ENCODE results near the gene ASCL5. TPM values are rescaled to one million over a fixed set of nuclear protein-coding genes. Genes with fewer than 3 reads are reported as not detected.

Gene ASCL5
- total RNA-seq, 2 donors from 2014 or later = 1.2 to 1.8 TPM

DNA sequence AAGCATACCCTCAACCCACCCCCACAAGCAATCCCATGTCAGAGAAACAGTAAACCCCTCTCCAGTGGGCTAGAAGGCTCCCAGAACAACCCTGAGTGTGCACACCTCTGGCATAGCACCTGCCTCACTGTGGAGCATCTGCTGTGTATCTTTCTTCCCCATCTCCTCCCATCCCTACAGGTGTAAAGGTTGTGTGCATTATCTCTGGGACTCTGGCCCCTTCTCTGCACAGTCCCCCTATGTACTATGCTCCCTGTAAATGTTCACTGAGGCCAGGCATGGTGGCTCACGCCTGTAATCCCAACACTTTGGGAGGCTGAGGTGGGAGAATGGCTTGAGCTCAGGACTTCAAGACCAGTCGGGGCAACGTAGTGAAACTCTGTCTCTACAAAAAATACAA lies 14.1 kb downstream of the ASCL5 start:
- H3K27ac ChIP-seq (ENCODE audit: low read depth, low read length) = no peak overlapping the region
- no peak overlapping the region for H3K4me3 Mint-ChIP-seq
- 80 to 100% methylated on average over 1 to 3 of the region's 3 CpGs for WGBS, 2 experiments (ENCODE audit: insufficient coverage in 1 of 2, insufficient read length in 1 of 2)
- no peaks in the 10 kb centered on the region for H3K36me3 ChIP-seq (ENCODE audit: control insufficient read depth, insufficient read depth, low read length)
- no peaks in the 10 kb centered on the region for H3K9me3 ChIP-seq (ENCODE audit: control insufficient read depth, low read length)
- TF ChIP-seq, protein P1, sequence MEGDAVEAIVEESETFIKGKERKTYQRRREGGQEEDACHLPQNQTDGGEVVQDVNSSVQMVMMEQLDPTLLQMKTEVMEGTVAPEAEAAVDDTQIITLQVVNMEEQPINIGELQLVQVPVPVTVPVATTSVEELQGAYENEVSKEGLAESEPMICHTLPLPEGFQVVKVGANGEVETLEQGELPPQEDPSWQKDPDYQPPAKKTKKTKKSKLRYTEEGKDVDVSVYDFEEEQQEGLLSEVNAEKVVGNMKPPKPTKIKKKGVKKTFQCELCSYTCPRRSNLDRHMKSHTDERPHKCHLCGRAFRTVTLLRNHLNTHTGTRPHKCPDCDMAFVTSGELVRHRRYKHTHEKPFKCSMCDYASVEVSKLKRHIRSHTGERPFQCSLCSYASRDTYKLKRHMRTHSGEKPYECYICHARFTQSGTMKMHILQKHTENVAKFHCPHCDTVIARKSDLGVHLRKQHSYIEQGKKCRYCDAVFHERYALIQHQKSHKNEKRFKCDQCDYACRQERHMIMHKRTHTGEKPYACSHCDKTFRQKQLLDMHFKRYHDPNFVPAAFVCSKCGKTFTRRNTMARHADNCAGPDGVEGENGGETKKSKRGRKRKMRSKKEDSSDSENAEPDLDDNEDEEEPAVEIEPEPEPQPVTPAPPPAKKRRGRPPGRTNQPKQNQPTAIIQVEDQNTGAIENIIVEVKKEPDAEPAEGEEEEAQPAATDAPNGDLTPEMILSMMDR (conservative IDR thresholded peaks at IDR 0.05) = no peak
- no peaks in the 10 kb centered on the region for H3K36me3 Mint-ChIP-seq (ENCODE audit: low read depth)
- H3K4me1 Mint-ChIP-seq = peaks cover 12% of the 10 kb centered on the region
- H3K27me3 ChIP-seq (ENCODE audit: control insufficient read depth, insufficient read depth, low read length, poor library complexity, severe bottlenecking) = peaks cover 30% of the 10 kb centered on the region
- no peak overlapping the region for H3K9ac ChIP-seq (ENCODE audit: extremely low read depth, low read length, poor library complexity, severe bottlenecking)
- H3K9me3 Mint-ChIP-seq = no peaks in the 10 kb centered on the region
- peaks cover 45% of the 10 kb centered on the region for H3K27me3 Mint-ChIP-seq (ENCODE audit: insufficient read depth)
- no peak overlapping the region for H3K4me3 ChIP-seq (ENCODE audit: low read length)
- no peaks in the 10 kb centered on the region for H3K4me1 ChIP-seq (ENCODE audit: control insufficient read depth, insufficient read depth, low read length)
- no peak for DNase-seq
- no peak overlapping the region for H3K27ac Mint-ChIP-seq

DNA sequence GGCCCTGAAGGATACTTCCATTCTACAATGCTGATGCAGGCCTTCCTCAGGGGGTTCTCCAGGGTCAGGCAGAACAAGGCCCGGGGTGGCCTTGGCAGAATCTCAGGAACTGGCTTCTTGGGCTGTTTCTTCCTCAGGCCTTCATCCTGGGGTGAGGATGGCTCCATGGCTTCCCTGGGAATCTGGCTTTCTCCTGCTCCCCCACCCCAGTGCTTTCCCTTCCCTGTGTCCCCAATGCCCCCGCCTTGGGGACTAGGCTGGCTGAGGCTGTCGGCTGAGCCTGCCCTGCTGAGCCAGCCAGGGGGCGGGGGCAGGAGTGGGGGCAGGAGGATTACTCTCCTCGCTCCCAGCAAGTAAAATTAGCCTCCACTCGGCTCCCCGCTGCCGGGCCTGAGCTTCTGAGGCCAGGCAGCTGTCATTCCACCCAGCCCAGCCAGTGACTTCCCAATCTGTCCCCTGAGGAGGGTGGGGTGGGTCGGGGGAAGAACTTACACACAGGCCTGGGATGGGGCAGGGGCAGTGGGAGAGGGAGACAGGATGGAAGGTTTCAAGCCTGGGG lies 14.7 kb downstream of the ASCL5 start, which contains the start of gene CACNA1S:
Gene CACNA1S, minus strand, starts transcription at position 254 of the 559 bp plus-strand sequence. Its CDS starts 87 bp downstream, at position 167.
- no peak for DNase-seq
- 60 to 78% methylated on average over 1 to 8 of the region's 9 CpGs for WGBS, 2 experiments (ENCODE audit: insufficient coverage in 1 of 2, insufficient read length in 1 of 2)
- TF ChIP-seq, protein P1 (conservative IDR thresholded peaks at IDR 0.05) = no peak
- no peak within 1 kb of the TSS for H3K27ac Mint-ChIP-seq
- H3K9ac ChIP-seq (ENCODE audit: extremely low read depth, low read length, poor library complexity, severe bottlenecking) = no peak within 1 kb of the TSS
- H3K9me3 Mint-ChIP-seq = no peaks in the 10 kb centered on the region
- H3K27ac ChIP-seq (ENCODE audit: low read depth, low read length) = no peak within 1 kb of the TSS
- peaks cover 42% of the 10 kb centered on the region for H3K27me3 Mint-ChIP-seq (ENCODE audit: insufficient read depth)
- H3K27me3 ChIP-seq (ENCODE audit: control insufficient read depth, insufficient read depth, low read length, poor library complexity, severe bottlenecking) = peaks cover 24% of the 10 kb centered on the region
- no peaks in the 10 kb centered on the region for H3K36me3 ChIP-seq (ENCODE audit: control insufficient read depth, insufficient read depth, low read length)
- no peak within 1 kb of the TSS for H3K4me3 ChIP-seq (ENCODE audit: low read length)
- H3K4me1 Mint-ChIP-seq = peaks cover 15% of the 10 kb centered on the region
- no peaks in the 10 kb centered on the region for H3K36me3 Mint-ChIP-seq (ENCODE audit: low read depth)
- H3K4me1 ChIP-seq (ENCODE audit: control insufficient read depth, insufficient read depth, low read length) = no peaks in the 10 kb centered on the region
- H3K9me3 ChIP-seq (ENCODE audit: control insufficient read depth, low read length) = no peaks in the 10 kb centered on the region
- H3K4me3 Mint-ChIP-seq = no peak within 1 kb of the TSS

DNA sequence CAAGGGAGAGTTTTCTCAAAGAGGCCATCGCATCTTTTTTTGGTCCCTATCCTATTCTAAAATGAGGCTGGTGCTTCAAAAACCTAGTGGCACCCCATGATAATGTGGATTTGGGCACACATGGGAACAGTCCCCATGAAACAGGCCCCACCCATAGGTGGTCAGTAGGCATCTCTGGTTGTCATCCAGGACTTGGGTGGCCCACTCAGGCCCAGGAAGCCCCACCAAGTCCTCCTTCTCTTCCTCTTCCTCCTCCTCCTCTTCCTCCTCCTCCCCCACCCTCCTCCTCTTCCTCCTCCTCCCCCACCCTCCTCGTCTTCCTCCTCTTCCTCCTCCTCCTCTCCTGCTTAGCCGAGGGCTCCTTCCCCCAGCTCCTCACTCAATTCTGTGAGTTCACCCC lies 15.3 kb downstream of the ASCL5 start:
- TF ChIP-seq, protein P1 (conservative IDR thresholded peaks at IDR 0.05) = no peak
- 84 to 100% methylated on average over 1 to 3 of the region's 3 CpGs for WGBS, 2 experiments (ENCODE audit: insufficient coverage in 1 of 2, insufficient read length in 1 of 2)
- H3K36me3 ChIP-seq (ENCODE audit: control insufficient read depth, insufficient read depth, low read length) = no peaks in the 10 kb centered on the region
- no peak for DNase-seq
- H3K4me3 ChIP-seq (ENCODE audit: low read length) = no peak overlapping the region
- Mint-ChIP-seq H3K36me3 (ENCODE audit: low read depth) (no peaks in the 10 kb centered on the region), H3K27me3 (ENCODE audit: insufficient read depth) (peaks cover 37% of the 10 kb centered on the region), H3K4me1 (peaks cover 15% of the 10 kb centered on the region), H3K27ac (no peak overlapping the region), H3K4me3 (no peak overlapping the region), H3K9me3 (no peaks in the 10 kb centered on the region)
- no peak overlapping the region for H3K27ac ChIP-seq (ENCODE audit: low read depth, low read length)
- H3K9ac ChIP-seq (ENCODE audit: extremely low read depth, low read length, poor library complexity, severe bottlenecking) = no peak overlapping the region
- H3K9me3 ChIP-seq (ENCODE audit: control insufficient read depth, low read length) = no peaks in the 10 kb centered on the region
- peaks cover 24% of the 10 kb centered on the region for H3K27me3 ChIP-seq (ENCODE audit: control insufficient read depth, insufficient read depth, low read length, poor library complexity, severe bottlenecking)
- H3K4me1 ChIP-seq (ENCODE audit: control insufficient read depth, insufficient read depth, low read length) = no peaks in the 10 kb centered on the region
